ENCODE data around the gene MCC. TPM values are rescaled to one million over a fixed set of nuclear protein-coding genes. Genes with fewer than 3 reads are reported as not detected.

MCC gene
- total and polyA plus RNA-seq, 2 of the 4 experiments (the other 2 are of a cell fraction) = 5.0 to 20.6 TPM

DNA sequence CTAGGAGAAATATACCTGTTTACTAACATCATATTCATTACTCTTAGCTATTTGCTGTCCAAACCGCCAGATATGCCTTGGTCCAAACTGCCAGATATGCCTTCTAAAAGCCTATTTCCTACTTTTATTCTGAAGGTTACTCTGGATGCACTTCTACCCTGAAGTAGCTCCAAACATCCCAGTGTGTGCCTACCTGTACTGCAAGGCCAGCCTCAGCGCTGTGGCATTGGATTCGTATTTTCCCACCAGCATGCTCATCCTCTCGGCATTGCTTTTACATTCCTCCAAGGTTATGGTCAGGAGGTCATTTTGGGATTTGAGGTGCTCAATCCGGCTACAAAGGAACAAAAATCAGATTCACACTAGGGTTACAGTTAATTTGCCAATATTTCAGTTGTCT lies 417.4 kb downstream of the MCC start:
- H3K23ac ChIP-seq (ENCODE audit: low read depth, low read length) = no peak overlapping the region
- intact Hi-C loops (cut with micrococcal nuclease) (no loop called here), dilution Hi-C loops (cut with HindIII; ENCODE audit: low sequenced_read_pairs, unreplicated experiment) (no loop called here), in situ Hi-C loops (cut with MboI; ENCODE audit: low sequenced_read_pairs) (no loop called here)
- no peak overlapping the region for H3K4me3 ChIP-seq (ENCODE audit: insufficient read depth, low read depth, low read length)
- peaks cover 12% of the 10 kb centered on the region for H3K4me1 ChIP-seq (ENCODE audit: control insufficient read depth, insufficient read depth, low read length)
- H3K9ac ChIP-seq (ENCODE audit: low read depth, low read length) = no peak overlapping the region
- H4K8ac ChIP-seq (ENCODE audit: low read depth in 2 of 2, low read length in 2 of 2) = no peak overlapping the region
- H3K27ac ChIP-seq (ENCODE audit: insufficient read depth, low read length) = no peak overlapping the region
- BruUV-seq (replicated peaks) = no TSS peak
- peaks cover 29% of the 10 kb centered on the region for H3K36me3 ChIP-seq (ENCODE audit: control insufficient read depth, insufficient read depth, low read length)
- no peaks in the 10 kb centered on the region for H3K79me1 ChIP-seq (ENCODE audit: low read depth in 1 of 2, low read length in 2 of 2)
- peaks cover 12% of the 10 kb centered on the region; the same call in 1 of the 2 replicates for H3K9me1 ChIP-seq (ENCODE audit: insufficient read depth, low read length)
- H3K4me2 ChIP-seq (ENCODE audit: low read depth, low read length) = no peak overlapping the region
- H2BK5ac ChIP-seq (ENCODE audit: low read depth, low read length, poor library complexity, severe bottlenecking) = no peak overlapping the region
- WGBS, 2 experiments (ENCODE audit: extremely low coverage in 2 of 2, insufficient read length in 1 of 2) = no CpG with 5 or more reads among the region's 5 CpGs
- H2AK5ac ChIP-seq (ENCODE audit: low read depth, low read length) = no peak overlapping the region
- no peaks in the 10 kb centered on the region for H3K27me3 ChIP-seq (ENCODE audit: control insufficient read depth, insufficient read depth, low read length)
- no peak overlapping the region for H3K56ac ChIP-seq (ENCODE audit: extremely low read depth, insufficient read depth, low read length)
- no peak for TF ChIP-seq FOS (IDR thresholded peaks at IDR 0.05; ENCODE audit: low read depth, low read length)
- no peak for TF ChIP-seq BHLHE40 (IDR thresholded peaks at IDR 0.05; ENCODE audit: low read depth, low read length)
- no peak for TF ChIP-seq RCOR1 (IDR thresholded peaks at IDR 0.05; ENCODE audit: insufficient replicate concordance, low read length)
- TF ChIP-seq RAD21 (IDR thresholded peaks at IDR 0.05; ENCODE audit: low read length) = no peak
- no peak for TF ChIP-seq CEBPB (IDR thresholded peaks at IDR 0.05; ENCODE audit: low read depth, low read length)
- TF ChIP-seq RFX5 (IDR thresholded peaks at IDR 0.05; ENCODE audit: low read depth, low read length) = no peak
- no peak for TF ChIP-seq MAFK (IDR thresholded peaks at IDR 0.05; ENCODE audit: low read depth, low read length)
- TF ChIP-seq MXI1 (IDR thresholded peaks at IDR 0.05; ENCODE audit: borderline replicate concordance, low read depth, low read length) = no peak
- TF ChIP-seq, protein P1, sequence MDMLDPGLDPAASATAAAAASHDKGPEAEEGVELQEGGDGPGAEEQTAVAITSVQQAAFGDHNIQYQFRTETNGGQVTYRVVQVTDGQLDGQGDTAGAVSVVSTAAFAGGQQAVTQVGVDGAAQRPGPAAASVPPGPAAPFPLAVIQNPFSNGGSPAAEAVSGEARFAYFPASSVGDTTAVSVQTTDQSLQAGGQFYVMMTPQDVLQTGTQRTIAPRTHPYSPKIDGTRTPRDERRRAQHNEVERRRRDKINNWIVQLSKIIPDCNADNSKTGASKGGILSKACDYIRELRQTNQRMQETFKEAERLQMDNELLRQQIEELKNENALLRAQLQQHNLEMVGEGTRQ (IDR thresholded peaks at IDR 0.05; ENCODE audit: low read depth, low read length) = no peak
- no peak for TF ChIP-seq CHD1 (IDR thresholded peaks at IDR 0.05; ENCODE audit: low read depth, low read length)
- ChIA-PET CTCF (no interaction called here), POLR2A (ENCODE audit: unreplicated experiment) (no interaction called here)
- H4K20me1 ChIP-seq (ENCODE audit: insufficient read depth, low read length) = no peaks in the 10 kb centered on the region; the same call in 1 of the 2 replicates
- no peak overlapping the region for H4K5ac ChIP-seq (ENCODE audit: low read depth, low read length)
- no peak overlapping the region for H3K4ac ChIP-seq (ENCODE audit: low read depth, low read length)
- no peak overlapping the region for H2BK120ac ChIP-seq (ENCODE audit: low read depth, low read length)
- no peak overlapping the region for H2AFZ ChIP-seq (replicated peaks; ENCODE audit: low read length, poor library complexity)
- H2AK9ac ChIP-seq (replicated peaks; ENCODE audit: low read depth, low read length, poor library complexity) = no peak overlapping the region
- no peak overlapping the region for H4K91ac ChIP-seq (ENCODE audit: insufficient read depth, low read depth, low read length)
- ATAC-seq (ENCODE audit: low read depth) (no peak), DNase-seq (no peak)
- no peak overlapping the region for H3K14ac ChIP-seq (replicated peaks; ENCODE audit: low read depth, low read length)
- H3K18ac ChIP-seq (ENCODE audit: low read depth, low read length) = no peak overlapping the region
- no peak overlapping the region for H2BK15ac ChIP-seq (ENCODE audit: low read depth, low read length)
- no peak overlapping the region for H2BK20ac ChIP-seq (ENCODE audit: low read depth, low read length)
- no peaks in the 10 kb centered on the region for H3K9me3 ChIP-seq (ENCODE audit: control insufficient read depth, insufficient read depth, low read length)
